ENCODE data around the gene RHBDF1. TPM values are rescaled to one million over a fixed set of nuclear protein-coding genes. Genes with fewer than 3 reads are reported as not detected.
"Not testable (repeated sequence)": the region's sequence is repeated elsewhere in the genome, so short reads cannot be mapped to it uniquely, and the experiment has no call there.

Gene RHBDF1
- total RNA-seq, 1 experiment from 2014 or later, result 11.9 TPM

- no peak for DNase-seq (ENCODE audit: low read depth)
Measured at GRCh38 chr16:59440-60059, 12.9 kb downstream of the RHBDF1 start.

GRCh38 chr16:58491-59439, 13.7 kb downstream of the RHBDF1 start:
- DNase-seq (ENCODE audit: low read depth), result no peak

- DNase-seq (ENCODE audit: low read depth), result no peak
Measured at GRCh38 chr16:57711-58110, 14.7 kb downstream of the RHBDF1 start.

- DNase-seq (ENCODE audit: low read depth), result no peak
Measured at GRCh38 chr16:56231-56927, 16.1 kb downstream of the RHBDF1 start.

- no peak for DNase-seq (ENCODE audit: low read depth)
Measured at GRCh38 chr16:55571-56136, 16.8 kb downstream of the RHBDF1 start.

- no peak for DNase-seq (ENCODE audit: low read depth)
Measured at GRCh38 chr16:54237-54581, 18.2 kb downstream of the RHBDF1 start.

- peak; percentile 97 for DNase-seq (ENCODE audit: low read depth)
Measured at GRCh38 chr16:53346-54236, 18.8 kb downstream of the RHBDF1 start, which contains the start of the genes POLR3K and SNRNP25. TSS of gene POLR3K (minus strand) at chr16:53608. CDS start at chr16:53586, 22 bp downstream. TSS of gene SNRNP25 (plus strand) at chr16:53828. CDS start at chr16:54017, 189 bp downstream.

GRCh38 chr16:50769-51591, 21.5 kb downstream of the RHBDF1 start:
- DNase-seq (ENCODE audit: low read depth), result no peak

GRCh38 chr16:47234-47633, 25.2 kb downstream of the RHBDF1 start:
- DNase-seq (ENCODE audit: low read depth), result no peak

- DNase-seq (ENCODE audit: low read depth), result not testable (repeated sequence)
Measured at GRCh38 chr16:46510-46909, 25.9 kb downstream of the RHBDF1 start.

- DNase-seq (ENCODE audit: low read depth), result no peak
Measured at GRCh38 chr16:45454-45853, 27.0 kb downstream of the RHBDF1 start.

- DNase-seq (ENCODE audit: low read depth), result no peak
Measured at GRCh38 chr16:44655-45054, 27.8 kb downstream of the RHBDF1 start.

- DNase-seq (ENCODE audit: low read depth), result no peak
Measured at GRCh38 chr16:43294-43693, 29.1 kb downstream of the RHBDF1 start.

GRCh38 chr16:42691-43090, 29.7 kb downstream of the RHBDF1 start:
- DNase-seq (ENCODE audit: low read depth), result no peak

GRCh38 chr16:42069-42457, 30.4 kb downstream of the RHBDF1 start:
- no peak for DNase-seq (ENCODE audit: low read depth)

- DNase-seq (ENCODE audit: low read depth), result no peak
Measured at GRCh38 chr16:41439-42068, 30.9 kb downstream of the RHBDF1 start.

- peak; percentile 13 for DNase-seq (ENCODE audit: low read depth)
Measured at GRCh38 chr16:38941-39892, 33.2 kb downstream of the RHBDF1 start.

GRCh38 chr16:38206-38605, 34.2 kb downstream of the RHBDF1 start:
- not testable (repeated sequence) for DNase-seq (ENCODE audit: low read depth)

All from M059J (cell line).